CD4-positive, alpha-beta T cell treated with Interleukin-17A for 4 hours (primary cell): ENCODE results near the gene MED27.

Experiments used
- DNase-seq: peaks from one replicate; pipeline ENCODE4 v3.0.0-alpha.2; 2020; ENCODE audit warnings: mixed read lengths

The MED27 gene

DNA sequence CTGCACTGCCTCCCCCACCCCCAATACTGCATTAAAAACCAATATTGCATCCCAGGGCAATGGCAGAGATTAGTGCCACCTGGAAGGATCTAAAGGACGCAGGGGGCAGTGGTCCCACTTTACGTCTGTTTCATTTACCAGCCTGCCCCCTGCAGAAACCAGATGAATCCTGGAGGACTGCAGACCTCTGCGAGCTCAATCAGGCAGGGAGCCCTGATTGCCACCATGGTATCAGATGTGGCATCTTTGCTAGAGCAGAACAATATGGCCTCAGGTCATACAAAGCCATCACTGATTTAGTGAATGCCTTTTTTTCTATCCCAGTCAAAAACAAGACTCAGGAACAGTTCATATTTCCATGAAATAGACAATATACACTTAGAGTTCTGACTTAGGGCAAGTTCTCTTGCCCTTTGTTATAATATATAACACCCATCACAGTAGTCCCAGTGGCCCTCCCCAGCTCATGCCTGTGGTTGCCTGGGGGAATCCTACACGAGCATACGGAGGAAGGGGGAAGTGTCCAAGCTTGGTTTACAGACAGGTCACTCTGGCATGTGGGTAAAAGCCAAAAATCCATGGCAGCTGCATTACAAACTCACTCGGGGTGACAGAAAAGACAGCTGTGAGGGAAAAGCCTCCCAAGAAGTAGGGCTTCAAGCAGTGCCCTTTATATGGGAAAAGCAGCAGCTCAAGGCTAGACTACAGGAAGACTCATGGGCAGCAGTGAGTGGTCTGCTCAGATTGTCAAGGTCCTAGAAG is 85.1 kb downstream of the MED27 start:
- no peak for DNase-seq

DNA sequence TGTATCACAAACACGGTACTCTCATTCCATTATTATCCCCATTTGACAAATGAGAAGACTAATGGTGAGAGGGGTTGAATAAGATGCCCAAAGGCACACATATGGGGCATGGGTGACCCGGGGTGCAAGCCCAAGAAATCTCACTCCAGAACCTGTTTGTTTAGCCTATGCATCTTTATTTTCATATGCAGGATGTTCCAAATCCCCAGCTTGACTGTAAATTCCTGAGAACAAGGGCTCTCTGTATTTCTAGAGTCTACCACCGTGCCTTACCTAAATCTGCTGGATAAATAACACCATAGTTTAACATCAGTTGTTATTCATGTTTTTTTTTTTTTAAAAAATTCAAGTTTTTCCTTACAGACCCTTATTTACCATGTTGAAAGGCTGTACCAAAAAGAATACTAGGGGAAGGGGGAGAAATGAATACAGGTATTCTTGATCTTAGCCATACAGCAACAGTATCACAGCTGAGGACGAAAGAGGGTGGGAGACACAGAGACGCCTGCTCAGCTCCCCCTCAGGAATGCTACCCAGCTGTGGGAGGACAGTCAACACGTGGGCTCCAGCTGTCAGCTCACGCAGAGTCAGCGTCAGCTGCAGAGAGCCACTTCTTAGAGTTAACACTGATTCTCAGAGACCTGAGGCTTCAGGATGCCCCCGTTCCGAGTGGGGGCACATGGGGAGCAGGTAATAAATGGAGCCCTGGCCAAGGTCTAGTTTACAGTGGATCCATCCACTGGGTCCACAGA is 86.6 kb downstream of the MED27 start:
- DNase-seq: no peak

DNA sequence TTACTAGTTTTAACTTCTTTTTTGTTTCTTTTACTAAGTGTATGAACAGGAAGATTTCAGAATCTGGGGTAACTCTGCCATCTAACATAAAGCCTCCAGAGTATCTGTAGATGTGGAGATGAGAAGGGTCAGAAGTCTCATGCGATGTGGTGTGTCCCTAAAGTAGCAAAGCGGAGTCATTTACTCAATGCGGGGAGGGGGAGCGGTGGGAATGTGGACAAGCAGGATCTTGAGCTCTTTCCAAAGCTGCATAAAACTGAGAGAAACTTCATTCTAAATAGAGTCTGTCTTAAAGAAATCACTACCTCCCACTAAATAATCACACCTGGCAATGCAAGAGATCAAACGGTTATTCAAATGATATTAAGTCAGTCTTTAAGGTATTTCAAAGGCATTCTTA is 92.4 kb downstream of the MED27 start:
- no peak for DNase-seq

DNA sequence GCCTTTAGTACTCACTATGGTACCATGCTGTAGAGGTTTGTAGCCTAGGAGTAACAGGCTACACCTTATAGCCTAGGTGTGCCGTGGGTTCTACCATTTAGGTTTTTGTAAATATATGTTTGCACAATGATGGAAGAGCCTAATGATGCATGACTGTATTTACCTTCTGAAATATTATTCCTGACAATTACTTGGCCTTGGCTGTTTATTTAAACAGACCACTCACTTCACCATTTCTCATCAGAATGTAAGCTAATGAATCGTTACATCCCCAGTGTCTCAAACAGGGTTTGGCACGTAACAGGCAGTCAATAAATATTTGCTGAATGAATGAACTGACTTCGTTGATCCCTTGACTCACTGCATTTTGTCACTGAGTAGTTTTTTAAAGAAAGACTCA is 93.1 kb downstream of the MED27 start:
- DNase-seq: no peak

DNA sequence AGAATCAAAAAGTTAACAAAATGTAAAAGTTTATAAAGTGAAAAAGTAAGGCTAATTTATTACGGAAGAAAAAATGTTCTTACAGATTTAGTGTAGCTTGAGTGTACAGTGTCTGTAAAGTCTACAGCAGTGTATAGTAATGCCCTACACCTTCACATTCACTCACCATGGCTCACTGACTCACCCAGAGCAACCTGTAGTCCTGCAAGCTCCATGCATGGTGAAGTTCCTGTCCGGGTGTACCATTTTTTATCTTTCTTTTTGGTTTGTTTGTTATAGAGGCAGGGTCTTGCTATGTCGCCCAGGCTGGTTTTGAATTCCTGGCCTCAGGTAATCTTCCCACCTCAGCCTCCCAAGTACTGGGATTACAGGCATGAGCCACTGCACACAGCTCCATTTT is 93.6 kb downstream of the MED27 start:
- no peak for DNase-seq

DNA sequence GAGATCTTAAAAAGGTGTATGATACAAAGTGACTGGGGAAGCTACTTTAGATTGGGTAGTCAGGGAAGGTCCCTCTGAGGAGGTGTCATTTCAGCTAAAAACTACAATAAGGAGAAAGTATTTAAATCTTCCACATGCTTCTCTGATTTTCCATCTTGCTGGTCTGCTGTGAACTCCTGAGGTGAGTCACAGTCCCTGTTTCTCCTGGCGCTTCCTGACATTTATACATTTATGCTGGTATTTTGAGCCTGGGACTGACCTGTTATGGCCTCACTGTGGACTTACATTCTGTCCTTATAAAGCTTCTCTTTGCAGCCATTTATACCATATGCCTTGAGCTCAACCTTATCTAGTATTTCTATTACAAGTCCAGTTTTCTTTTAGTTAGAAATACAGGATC is 95.1 kb downstream of the MED27 start:
- DNase-seq: no peak

DNA sequence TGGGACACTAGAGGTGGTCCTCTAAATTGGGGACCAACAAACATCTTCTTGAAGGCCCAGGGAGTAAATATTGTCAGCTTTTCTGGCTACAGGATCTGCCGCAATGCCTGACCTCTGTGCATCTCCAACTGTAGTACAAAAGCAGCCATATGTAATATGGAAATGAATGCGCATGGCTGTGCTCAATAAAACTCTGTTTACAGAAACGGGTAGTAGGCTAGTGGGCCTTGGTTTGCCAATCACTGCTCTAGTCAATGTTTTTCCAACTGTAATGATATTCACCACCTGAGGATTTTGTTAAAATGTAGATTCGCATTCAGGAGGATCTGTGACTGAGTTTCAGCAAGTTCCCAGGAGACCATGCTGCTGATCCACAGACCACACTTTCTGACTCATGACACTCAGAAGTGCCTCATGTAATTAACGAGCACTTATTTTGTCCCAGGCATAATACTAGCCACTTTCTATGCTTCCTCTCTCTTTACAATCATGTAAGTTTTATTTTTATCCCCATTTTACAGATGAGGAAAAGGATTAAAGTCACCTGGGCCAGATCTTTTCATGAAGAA is 96.9 kb downstream of the MED27 start:
- DNase-seq: no peak

DNA sequence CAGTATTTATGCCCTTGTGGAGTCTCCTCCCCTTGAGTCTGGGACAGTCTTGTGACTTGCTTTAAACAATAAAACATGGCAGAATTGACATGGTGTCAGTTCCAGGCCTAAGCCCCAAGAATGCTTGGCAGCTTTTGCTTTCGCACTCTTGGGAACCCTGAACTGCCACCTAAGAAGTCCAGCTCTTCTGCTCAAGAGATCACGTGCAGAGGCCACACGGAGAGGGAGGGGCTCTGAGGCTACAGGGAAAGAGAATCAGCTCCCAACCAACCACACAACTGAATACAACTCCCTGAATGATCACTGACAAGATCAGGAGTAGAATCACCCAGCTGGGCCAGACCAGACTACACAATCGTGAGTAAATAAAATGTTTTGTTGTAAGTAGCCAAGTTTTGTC is 97.6 kb downstream of the MED27 start:
- DNase-seq: no peak

DNA sequence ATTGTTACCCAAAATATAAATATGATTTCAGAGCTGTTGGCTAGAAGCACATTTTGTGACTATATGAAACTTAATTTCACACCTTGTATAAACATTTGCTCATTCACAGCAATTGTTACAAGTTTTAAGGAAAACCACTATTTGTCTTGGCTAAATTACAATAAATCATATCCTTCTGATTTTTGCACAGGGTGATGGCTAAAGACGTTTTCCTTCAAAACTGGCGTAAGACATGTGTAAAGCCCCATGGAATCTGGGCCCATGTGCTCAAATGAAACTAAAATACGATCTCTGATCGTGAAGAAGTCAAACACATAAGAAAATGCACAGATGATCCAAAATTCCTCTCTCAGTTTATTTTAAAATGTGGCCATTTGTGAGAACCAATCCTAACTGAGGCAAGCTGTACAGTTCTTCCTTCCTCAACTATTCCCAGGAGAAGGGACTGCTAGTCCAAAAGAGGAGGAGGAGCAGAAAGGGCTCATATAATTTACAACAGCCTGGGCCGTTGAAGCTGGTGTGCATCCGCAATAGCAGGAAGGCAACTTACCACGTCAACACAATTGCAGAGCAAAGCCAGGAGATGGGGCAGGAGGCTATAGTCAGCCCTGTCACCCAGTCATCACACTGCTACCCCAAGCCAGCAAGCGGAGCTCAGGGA is 98.4 kb downstream of the MED27 start:
- DNase-seq: no peak

DNA sequence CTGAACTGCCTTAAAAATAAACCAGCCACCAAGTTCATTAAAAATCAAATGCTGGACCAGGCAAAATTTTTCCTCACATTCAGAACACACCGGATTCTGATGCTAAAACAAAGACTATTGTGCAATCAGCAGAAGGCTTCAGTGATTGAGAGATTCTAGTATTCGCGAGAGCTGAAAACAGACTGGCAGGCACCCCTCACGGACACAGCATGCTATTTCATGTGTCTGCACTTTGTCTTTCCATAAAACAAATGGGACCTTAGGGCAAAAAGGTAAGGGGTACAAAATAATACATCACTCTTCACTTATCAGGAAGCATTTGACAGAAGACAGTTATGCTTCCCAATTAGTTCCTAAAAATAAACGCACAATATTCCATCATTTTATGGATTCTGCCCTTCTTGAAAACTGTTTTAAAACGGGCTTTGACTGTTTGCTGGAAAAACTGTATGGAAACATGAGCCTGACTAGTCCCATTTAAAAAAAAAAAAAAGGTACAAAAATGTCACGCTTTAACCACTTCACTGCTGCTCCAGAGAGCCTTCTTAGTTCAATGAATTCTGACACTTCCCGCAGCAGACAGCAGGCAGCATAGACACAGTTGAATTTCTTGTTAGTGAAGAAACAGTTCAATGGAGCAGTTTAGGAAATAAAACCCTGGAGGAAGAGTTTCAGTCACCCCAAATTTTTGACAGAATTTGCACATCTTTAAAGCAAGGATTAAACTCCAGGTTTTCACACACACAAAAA is 99.2 kb downstream of the MED27 start:
- DNase-seq: no peak

DNA sequence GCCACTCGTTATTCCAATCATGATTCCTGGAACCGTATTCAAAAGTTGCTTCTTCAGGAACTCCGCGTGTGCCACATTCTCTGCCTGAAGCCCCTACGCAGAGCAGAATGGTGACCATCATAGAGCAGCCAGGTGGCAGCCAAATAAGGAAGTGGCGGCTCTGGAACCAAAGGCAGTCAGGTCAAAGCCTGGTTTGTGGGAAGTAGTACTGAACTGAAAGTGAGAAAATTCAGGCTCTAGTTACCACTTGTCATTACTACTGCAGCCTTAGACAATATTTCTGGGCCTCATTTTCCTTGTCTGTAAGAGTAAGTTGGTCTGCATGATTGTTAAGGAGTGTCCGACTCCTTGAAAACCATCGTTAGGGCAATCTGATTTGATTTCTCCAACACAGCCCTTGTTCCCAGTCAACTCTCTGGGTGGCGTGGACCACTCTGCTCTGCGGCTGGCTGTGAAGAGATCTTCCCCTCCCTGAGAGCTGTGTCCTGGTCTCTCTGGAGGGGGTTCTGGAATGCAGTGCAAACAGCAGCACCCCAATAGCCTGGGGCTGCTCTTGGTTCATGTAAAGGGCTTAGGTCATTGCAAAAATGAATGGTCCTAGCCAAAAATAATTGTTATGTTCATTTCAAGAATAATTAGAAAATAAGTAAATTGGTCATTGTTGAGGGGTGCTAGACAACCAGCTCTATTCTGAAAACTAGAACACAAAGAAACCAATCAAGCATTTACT is 102.4 kb downstream of the MED27 start:
- DNase-seq: no peak

DNA sequence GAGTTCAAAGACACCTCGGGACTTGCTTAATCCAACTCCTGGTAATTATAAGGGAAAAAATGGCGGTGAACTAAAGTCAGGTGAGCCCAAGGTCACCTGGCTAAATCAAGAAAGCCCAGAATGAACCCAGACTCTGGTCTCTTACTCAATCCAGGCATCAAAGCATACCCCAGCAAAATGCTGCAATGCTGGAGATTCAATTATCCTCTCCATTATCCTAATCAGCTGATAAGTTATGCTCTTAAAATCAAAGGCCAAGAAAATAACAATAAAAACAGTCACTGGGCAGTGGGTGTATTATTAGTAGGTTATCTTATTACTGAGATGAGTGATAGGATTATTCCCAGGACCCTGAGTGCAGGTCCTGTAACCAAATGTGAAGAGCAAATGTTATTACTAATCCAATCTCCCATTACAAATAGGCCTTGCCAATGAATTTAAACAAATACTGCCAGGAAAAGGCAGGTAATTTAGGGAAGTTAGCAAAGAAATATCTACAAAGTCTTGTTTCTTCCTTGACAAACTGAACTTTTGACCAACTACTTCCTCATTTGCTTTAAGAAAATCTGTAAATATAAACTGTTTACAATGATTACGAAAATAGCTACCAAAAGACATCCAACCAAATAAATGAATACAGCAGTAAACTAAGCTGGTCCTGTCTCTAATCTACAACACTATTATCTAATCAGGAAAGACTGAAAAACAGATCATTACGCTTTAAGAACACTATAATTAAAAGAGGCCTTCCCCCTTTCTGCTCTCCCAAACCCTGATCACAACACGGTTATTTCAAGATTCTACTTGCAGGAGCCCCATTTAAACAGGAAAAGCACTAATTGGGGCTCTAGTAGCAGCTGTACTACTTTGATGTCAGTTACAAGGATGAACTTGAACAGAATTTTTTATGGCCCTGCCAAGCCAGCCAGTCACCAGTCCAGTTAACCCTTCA is 103.2 kb downstream of the MED27 start:
- DNase-seq: no peak

DNA sequence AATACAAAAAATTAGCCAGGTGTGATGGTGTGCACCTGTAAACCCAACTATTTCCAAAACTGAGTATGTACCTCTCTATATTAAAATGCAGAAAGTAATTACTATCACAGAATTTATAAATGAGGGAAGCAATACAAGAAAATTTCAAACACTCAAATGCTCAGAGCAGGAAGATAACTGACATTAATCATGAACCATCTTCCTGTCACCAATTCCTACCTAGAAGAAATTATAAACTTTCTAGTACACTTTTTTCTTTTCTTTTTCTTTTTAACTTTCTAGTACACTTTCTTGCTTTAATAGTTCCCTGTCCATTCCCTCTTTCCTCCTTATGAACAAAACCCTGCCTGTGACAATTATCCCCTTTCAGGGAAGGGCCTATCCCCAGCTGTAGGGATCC is 106.8 kb downstream of the MED27 start:
- DNase-seq: no peak

DNA sequence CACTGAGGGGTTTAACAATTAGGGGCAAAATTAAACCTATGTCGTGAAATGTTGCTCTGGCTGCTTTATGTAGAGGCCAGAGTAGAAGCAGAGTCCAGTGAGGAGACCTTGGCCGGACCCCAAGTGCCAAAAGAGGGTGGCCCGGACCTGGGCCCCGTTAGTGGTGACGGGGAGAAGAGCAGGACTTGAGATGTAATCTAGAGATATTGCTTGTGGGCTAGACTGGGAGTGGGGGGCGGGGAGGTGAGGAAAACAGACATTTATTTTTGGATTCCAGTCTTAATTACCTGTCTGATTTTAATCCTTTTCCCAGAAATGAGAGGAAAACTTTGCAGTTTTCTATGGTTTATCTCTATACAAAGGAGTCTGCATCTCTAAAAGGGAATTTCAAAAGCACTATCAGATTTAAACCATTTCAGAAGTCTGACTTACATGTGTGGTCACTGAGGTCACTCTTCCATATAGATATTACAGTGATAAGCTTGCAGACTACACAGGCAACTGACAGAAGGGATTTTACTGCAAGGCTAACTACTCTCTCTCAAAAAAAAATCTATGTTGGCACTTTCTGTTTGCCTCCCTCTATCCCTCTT is 108.1 kb downstream of the MED27 start:
- no peak for DNase-seq

DNA sequence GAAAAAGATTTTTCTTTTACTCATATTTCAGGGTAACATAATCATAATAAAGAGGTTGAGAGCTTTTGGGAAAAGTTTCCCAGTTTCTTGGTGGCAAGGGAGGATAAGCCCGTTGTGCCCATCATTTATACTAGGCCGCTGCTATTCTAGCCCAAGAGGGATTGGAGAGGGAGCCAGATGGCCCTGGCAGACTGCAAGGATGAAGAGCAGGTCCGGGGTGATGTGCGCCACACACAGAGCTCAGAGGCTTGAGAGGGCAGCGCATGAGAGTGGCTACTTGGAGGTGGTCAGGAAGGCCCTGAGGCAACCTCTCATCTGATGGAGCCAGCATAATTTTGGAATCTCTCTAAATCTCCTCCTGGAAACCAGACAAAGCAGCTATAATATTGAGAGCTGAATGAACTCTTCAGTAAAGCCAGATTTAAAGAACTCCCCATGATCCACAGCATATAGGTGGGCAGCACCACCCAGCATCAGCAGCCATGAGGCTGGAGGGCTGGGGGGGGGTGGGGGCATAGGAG is 110.1 kb downstream of the MED27 start:
- DNase-seq: no peak

DNA sequence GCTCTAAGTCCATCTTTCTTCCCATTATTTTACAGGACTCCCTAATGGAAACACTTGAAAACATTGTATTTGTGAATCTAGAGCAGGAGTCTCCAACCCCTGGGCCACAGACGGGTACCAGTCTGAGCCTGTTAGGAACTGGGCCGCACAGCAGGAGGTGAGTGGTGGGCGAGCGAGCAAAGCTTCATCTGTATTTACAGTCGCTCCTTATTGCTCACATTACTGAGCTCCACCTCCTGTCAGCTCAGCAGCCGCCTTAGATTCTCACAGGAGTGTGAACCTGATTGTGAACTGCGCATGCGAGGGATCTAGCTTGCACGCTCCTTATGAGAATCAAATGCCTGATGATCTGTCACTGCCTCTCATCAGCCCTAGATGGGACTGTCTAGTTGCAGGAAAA is 111.0 kb downstream of the MED27 start:
- DNase-seq: no peak

DNA sequence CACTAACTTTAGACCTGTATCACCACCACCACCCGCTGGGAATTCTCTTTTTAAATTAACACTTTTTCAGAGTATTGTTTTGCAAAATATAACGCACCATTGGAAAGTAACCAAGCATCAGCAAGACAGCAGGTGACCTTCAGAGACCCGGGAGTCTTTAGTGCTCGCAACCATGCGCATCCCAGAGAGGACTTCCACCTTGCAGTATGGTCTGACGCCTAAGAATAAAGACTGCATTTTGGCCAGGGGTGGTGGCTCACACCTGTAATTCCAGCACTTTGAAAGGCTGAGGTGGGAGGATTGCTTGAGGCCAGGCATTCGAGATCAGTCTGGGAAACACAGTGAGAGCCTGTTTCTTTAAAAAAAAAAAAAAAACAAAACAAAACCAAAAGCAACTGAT is 113.8 kb downstream of the MED27 start:
- DNase-seq: no peak

DNA sequence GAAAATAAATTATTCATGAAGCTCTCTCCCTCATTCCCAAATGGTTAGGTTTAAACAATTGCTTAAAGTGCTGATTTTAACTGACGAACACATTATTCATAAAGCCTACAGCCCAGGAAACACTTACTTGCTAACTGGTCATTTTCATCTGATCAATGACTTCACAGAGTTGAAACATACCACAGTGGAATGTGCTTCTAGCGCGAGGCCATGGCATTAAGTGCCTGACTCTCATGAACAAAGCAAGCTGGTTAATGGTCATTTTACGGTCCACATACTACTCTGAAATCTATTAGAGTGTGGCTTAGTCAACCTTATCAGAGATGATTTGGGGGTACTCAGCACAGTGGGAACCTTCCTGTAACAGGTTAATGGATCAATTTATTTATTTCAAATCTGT is 114.6 kb downstream of the MED27 start:
- no peak for DNase-seq

DNA sequence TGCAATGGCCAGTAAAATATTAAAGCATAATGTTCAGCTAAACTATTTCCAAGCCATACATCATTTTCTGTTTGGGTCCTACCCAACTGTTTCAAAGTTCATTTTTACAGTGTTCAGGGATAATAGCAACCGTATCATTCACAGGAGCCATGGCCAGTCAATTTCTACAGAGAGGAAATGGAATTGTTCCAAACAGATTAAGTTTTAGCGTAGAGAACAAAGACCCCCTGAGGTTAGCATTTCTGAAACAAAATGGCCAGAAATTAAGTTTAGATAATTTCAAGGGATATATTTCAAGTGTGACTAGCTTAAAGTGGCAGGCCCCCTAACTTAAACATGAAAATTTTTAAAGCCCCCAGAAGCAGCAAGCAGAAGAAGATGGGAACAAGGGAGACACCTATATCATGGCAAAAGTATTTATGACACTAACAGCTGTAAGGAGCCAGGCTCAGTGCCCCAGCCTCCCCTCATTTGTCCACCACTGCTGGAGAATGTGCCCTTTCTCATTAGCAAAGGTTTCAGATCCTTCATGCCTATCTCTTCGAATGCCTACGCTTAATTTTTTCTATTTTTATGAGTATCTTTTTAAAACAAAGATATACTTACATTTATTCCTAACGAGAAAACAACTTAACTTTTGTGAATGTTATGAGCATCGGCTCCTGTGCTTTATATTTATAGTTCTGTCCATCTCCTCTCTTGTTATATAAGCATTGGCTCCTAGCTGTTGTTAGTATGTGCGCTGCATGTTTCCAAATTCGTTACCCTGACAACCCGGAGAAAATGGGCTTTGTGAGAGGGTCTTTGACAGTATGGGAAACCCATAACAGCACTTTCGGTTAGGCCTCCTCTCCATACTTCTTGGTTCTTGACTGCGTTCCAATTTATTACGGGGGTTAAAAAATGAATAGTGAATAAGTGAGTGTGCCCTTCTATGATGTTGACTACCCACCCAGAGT is 116.3 kb downstream of the MED27 start:
- DNase-seq: no peak
